SK-N-SH (cell line): ENCODE data around the gene MAMSTR.

ENCODE experiments used
- EZH2phosphoT487 ChIP-seq: fragments of 200-600 bp; sonication (generic); IDR thresholded peaks from 2 replicates; pipeline ENCODE4 v1.6.1; 2017; ENCODE audit warnings: low read depth, mixed run types, mild to moderate bottlenecking, antibody characterized with exemption, moderate library complexity, borderline replicate concordance
- MXI1 ChIP-seq: IDR thresholded peaks from 2 replicates; pipeline ENCODE4 v1.6.1; 2012; ENCODE audit warnings: mild to moderate bottlenecking, low read depth, low read length, improper control_type of control experiment
- NRF1 ChIP-seq: IDR thresholded peaks from 2 replicates; pipeline ENCODE4 v1.6.1; 2012; ENCODE audit warnings: low read depth, mild to moderate bottlenecking, low read length
- POLR2AphosphoS5 ChIP-seq: IDR thresholded peaks from 2 replicates; pipeline ENCODE4 v1.6.1; 2012; ENCODE audit warnings: low read depth, low read length
- RCOR1 ChIP-seq: fragments of 150-350 bp; IDR thresholded peaks from 2 replicates; pipeline ENCODE4 v1.6.1; 2017; ENCODE audit warnings: antibody characterized with exemption, low read length
- TF ChIP-seq, protein P1 (sequence below): fragments of 200-600 bp; sonication (generic); IDR thresholded peaks from 2 replicates; pipeline ENCODE4 v1.6.1; 2017; ENCODE audit warnings: antibody characterized with exemption, mild to moderate bottlenecking, moderate library complexity

DNA sequence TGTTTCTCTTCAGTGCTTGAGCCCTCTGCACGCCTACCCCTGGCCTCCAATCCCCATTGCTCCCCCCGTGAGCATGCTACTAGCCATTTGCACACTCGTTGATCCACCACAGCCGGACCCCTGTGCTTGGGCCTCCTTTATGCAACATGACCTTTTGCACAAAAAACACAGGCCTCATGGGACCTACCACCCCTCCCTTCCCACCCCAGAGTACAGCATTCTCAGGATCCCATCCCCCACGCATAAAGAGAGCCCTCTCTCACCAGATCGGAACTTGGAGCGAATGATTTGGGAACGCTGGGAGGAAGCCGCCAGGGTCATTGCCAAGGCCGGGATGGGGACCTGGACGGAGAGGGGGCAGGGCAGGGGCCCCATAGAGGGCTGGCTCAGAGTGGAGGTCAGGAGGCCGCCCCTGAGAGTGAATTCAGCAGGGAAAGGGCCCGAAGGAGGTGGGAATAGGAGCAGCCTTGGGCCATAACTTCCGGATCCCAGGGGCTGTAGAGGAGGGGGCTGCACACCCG lies 754 bp downstream of the MAMSTR start:
- TF ChIP-seq MXI1 (no peak), EZH2phosphoT487 (no peak), POLR2AphosphoS5 (no peak), RCOR1 (no peak), NRF1 (no peak)
- TF ChIP-seq, protein P1, sequence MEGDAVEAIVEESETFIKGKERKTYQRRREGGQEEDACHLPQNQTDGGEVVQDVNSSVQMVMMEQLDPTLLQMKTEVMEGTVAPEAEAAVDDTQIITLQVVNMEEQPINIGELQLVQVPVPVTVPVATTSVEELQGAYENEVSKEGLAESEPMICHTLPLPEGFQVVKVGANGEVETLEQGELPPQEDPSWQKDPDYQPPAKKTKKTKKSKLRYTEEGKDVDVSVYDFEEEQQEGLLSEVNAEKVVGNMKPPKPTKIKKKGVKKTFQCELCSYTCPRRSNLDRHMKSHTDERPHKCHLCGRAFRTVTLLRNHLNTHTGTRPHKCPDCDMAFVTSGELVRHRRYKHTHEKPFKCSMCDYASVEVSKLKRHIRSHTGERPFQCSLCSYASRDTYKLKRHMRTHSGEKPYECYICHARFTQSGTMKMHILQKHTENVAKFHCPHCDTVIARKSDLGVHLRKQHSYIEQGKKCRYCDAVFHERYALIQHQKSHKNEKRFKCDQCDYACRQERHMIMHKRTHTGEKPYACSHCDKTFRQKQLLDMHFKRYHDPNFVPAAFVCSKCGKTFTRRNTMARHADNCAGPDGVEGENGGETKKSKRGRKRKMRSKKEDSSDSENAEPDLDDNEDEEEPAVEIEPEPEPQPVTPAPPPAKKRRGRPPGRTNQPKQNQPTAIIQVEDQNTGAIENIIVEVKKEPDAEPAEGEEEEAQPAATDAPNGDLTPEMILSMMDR: no peak
